HG03095 (cell line): ENCODE measurements around the gene BTN2A1.
"Not testable (repeated sequence)": the region's sequence is repeated elsewhere in the genome, so short reads cannot be mapped to it uniquely, and the experiment has no call there.

Experiments used
- ATAC-seq: cut with Tn5 transposase; IDR thresholded peaks from one replicate; pipeline ENCODE4 v1.9.1; 2021; ENCODE audit warnings: moderate library complexity; ENCODE audit not compliant: unreplicated experiment

BTN2A1 gene

GRCh38 chr6:26457806-26458688, at the start of gene BTN2A1:
Gene BTN2A1, plus strand, starts transcription at chr6:26457955. Its CDS starts 682 bp downstream, at chr6:26458637.
- peak; percentile 97 for ATAC-seq

GRCh38 chr6:26408828-26409730, 48.7 kb upstream of the BTN2A1 start:
- no peak for ATAC-seq

- no peak for ATAC-seq
These were observed 46.0 kb upstream of the BTN2A1 start for GRCh38 chr6:26411751-26412150.

GRCh38 chr6:26412228-26412627, 45.5 kb upstream of the BTN2A1 start:
- ATAC-seq, result no peak

GRCh38 chr6:26412954-26413353, 44.8 kb upstream of the BTN2A1 start:
- no peak for ATAC-seq

GRCh38 chr6:26414281-26414680, 43.5 kb upstream of the BTN2A1 start:
- ATAC-seq, result no peak

- ATAC-seq, result no peak
These were observed 42.6 kb upstream of the BTN2A1 start for GRCh38 chr6:26415036-26415614.

- no peak for ATAC-seq
These were observed 42.0 kb upstream of the BTN2A1 start for GRCh38 chr6:26415791-26416190.

GRCh38 chr6:26416288-26416687, 41.5 kb upstream of the BTN2A1 start:
- no peak for ATAC-seq

GRCh38 chr6:26418077-26418476, 39.7 kb upstream of the BTN2A1 start:
- not testable (repeated sequence) for ATAC-seq

GRCh38 chr6:26418795-26419194, 39.0 kb upstream of the BTN2A1 start:
- ATAC-seq, result not testable (repeated sequence)

GRCh38 chr6:26420688-26421171, 37.0 kb upstream of the BTN2A1 start:
- no peak for ATAC-seq

- ATAC-seq, result peak; percentile 88
These were observed 36.3 kb upstream of the BTN2A1 start for GRCh38 chr6:26421259-26422144.

- ATAC-seq, result no peak
These were observed 35.4 kb upstream of the BTN2A1 start for GRCh38 chr6:26422329-26422728.

GRCh38 chr6:26426691-26427450, 30.9 kb upstream of the BTN2A1 start:
- ATAC-seq, result no peak

GRCh38 chr6:26427451-26427809, 30.3 kb upstream of the BTN2A1 start:
- no peak for ATAC-seq

GRCh38 chr6:26428206-26428605, 29.5 kb upstream of the BTN2A1 start:
- ATAC-seq, result no peak

GRCh38 chr6:26430787-26431186, 27.0 kb upstream of the BTN2A1 start:
- no peak for ATAC-seq
